A549 (cell line): ENCODE results near the gene TRAPPC1. TPM values are rescaled to one million over a fixed set of nuclear protein-coding genes. Genes with fewer than 3 reads are reported as not detected.
A peak's percentile ranks its signal among the peaks of the same experiment; 100 is the strongest.

Experiments
- ATAC-seq, 2 experiments: fragments of 200-7000 bp in 1 of 2; fragments of >200 bp in 1 of 2; cut with Nextera tagmentation in 1 of 2; cut with Tn5 transposase in 1 of 2; 3 replicates each; pipeline versions ENCODE4 v1.8.0 to v1.9.1; 2018 to 2020; ENCODE audit warnings: mild to moderate bottlenecking in 1 of 2, moderate library complexity in 1 of 2
- CTCF ChIA-PET: fragments of 300-600 bp; sonication (Branson Sonifier 250); formaldehyde crosslinking; extraction: SDS; loops from one replicate; lab custom pipeline; 2021; ENCODE audit warnings: antibody characterized with exemption, inconsistent platforms; lab: Yijun Ruan, JAX
- POLR2A ChIA-PET: fragments of 350-600 bp; formaldehyde crosslinking; extraction: SDS; loops from one replicate; lab custom pipeline; 2021; ENCODE audit warnings: antibody characterized with exemption, inconsistent platforms; lab: Yijun Ruan, JAX
- DNase-seq, 2 experiments: peaks; one replicate each; pipeline versions ENCODE4 v3.0.0 to v3.0.0-alpha.2; 2011 to 2016; ENCODE audit warnings: low read depth in 1 of 2, low spot score in 1 of 2
- FAIRE-seq: peaks from 2 replicates; lab custom pipeline; 2011; peaks lifted over from hg19 to GRCh38; lab: Jason Lieb, UNC
- H3K27ac ChIP-seq, 2 experiments: fragments of >200 bp; sonication (Bioruptor Twin); formaldehyde crosslinking; 3 replicates each; pipeline ENCODE4 v1.5.1; 2016 to 2017
- H3K4me1 ChIP-seq: fragments of >200 bp; sonication (Bioruptor Twin); formaldehyde crosslinking; 3 replicates; pipeline ENCODE4 v1.6.1; 2016
- H3K4me2 ChIP-seq: fragments of >200 bp; sonication (Bioruptor Twin); formaldehyde crosslinking; 3 replicates; pipeline ENCODE4 v1.6.1; 2016
- H3K4me3 ChIP-seq: fragments of >200 bp; sonication (Bioruptor Twin); formaldehyde crosslinking; 3 replicates; pipeline ENCODE4 v1.5.1; 2016
- H3K9me3 ChIP-seq: fragments of >200 bp; sonication (Bioruptor Twin); formaldehyde crosslinking; 3 replicates; pipeline ENCODE4 v1.6.1; 2016
- CBX8 ChIP-seq: fragments of 200-600 bp; sonication (generic); IDR thresholded peaks from 2 replicates; pipeline ENCODE4 v1.6.1; 2016
- CHD4 ChIP-seq: fragments of 200-600 bp; sonication (generic); IDR thresholded peaks from 2 replicates; pipeline ENCODE4 v1.6.1; 2016; ENCODE audit warnings: antibody characterized with exemption, mild to moderate bottlenecking, borderline replicate concordance
- EHF ChIP-seq: fragments of 250-450 bp; sonication (Bioruptor Pico); IDR thresholded peaks from 2 replicates; pipeline ENCODE4 v1.5.0; 2020; ENCODE audit warnings: mild to moderate bottlenecking
- EHMT2 ChIP-seq: fragments of 200-600 bp; sonication (generic); IDR thresholded peaks from 2 replicates; pipeline ENCODE4 v1.6.1; 2016; ENCODE audit warnings: antibody characterized with exemption, low read depth, mild to moderate bottlenecking, moderate library complexity
- EP300 ChIP-seq, 2 experiments: fragments of >200 bp; sonication (Bioruptor Twin); formaldehyde crosslinking; IDR thresholded peaks; 2 replicates in 1 of 2; 3 replicates in 1 of 2; pipeline ENCODE4 v1.6.1; 2016 to 2017
- FOSB ChIP-seq: fragments of 250-450 bp; sonication (Bioruptor Pico); IDR thresholded peaks from 2 replicates; pipeline ENCODE4 v1.5.0; 2020; ENCODE audit warnings: mild to moderate bottlenecking, moderate library complexity
- FOXS1 ChIP-seq: fragments of 250-450 bp; sonication (Bioruptor Pico); IDR thresholded peaks from 2 replicates; pipeline ENCODE4 v1.5.0; 2020; ENCODE audit warnings: mild to moderate bottlenecking, moderate library complexity
- HEYL ChIP-seq: fragments of 250-450 bp; sonication (Bioruptor Pico); IDR thresholded peaks from 2 replicates; pipeline ENCODE4 v1.8.0; 2021; ENCODE audit warnings: mild to moderate bottlenecking, moderate library complexity
- HOXA7 ChIP-seq: fragments of 250-450 bp; sonication (Bioruptor Pico); IDR thresholded peaks from 2 replicates; pipeline ENCODE4 v1.5.0; 2020; ENCODE audit warnings: mild to moderate bottlenecking, moderate library complexity
- JUN ChIP-seq, 2 experiments: fragments of >200 bp; sonication (Bioruptor Twin); formaldehyde crosslinking; IDR thresholded peaks; 2 replicates in 1 of 2; 3 replicates in 1 of 2; pipeline ENCODE4 v1.6.1; 2016 to 2017
- KDM1A ChIP-seq: fragments of 200-600 bp; sonication (generic); IDR thresholded peaks from 2 replicates; pipeline ENCODE4 v1.6.1; 2016; ENCODE audit warnings: low read depth, mild to moderate bottlenecking
- KDM5A ChIP-seq: fragments of 200-600 bp; sonication (generic); IDR thresholded peaks from 2 replicates; pipeline ENCODE4 v1.6.1; 2016; ENCODE audit warnings: antibody characterized with exemption, mild to moderate bottlenecking
- MAFK ChIP-seq: fragments of 450-650 bp; IDR thresholded peaks from 2 replicates; pipeline ENCODE4 v1.6.1; 2014; ENCODE audit not compliant: partially characterized antibody
- MAZ ChIP-seq: fragments of 150-350 bp; IDR thresholded peaks from 2 replicates; pipeline ENCODE4 v1.6.1; 2014; ENCODE audit warnings: antibody characterized with exemption, low read depth, low read length, borderline replicate concordance
- NFE2L2 ChIP-seq: fragments of 150-350 bp; conservative IDR thresholded peaks from 2 replicates; pipeline ENCODE4 v1.6.1; 2014; ENCODE audit warnings: low read length
- NPAS2 ChIP-seq: fragments of 250-450 bp; sonication (Bioruptor Pico); IDR thresholded peaks from 2 replicates; pipeline ENCODE4 v1.8.0; 2022; ENCODE audit warnings: mild to moderate bottlenecking, moderate library complexity, borderline replicate concordance
- RAD21 ChIP-seq, 2 experiments: fragments of >200 bp in 1 of 2; sonication (Bioruptor Twin) in 1 of 2; formaldehyde crosslinking in 1 of 2; IDR thresholded peaks in 1 of 2; conservative IDR thresholded peaks in 1 of 2; 2 replicates in 1 of 2; 3 replicates in 1 of 2; pipeline ENCODE4 v1.6.1; 2012 to 2018; ENCODE audit warnings: inconsistent platforms in 1 of 2
- RFX5 ChIP-seq: fragments of 450-650 bp; IDR thresholded peaks from 2 replicates; pipeline ENCODE4 v1.7.1; 2014; ENCODE audit warnings: antibody characterized with exemption, mild to moderate bottlenecking, moderate library complexity
- RNF2 ChIP-seq: fragments of 200-600 bp; sonication (generic); IDR thresholded peaks from 2 replicates; pipeline ENCODE4 v1.6.1; 2016; ENCODE audit warnings: low read depth, mild to moderate bottlenecking, antibody characterized with exemption, moderate library complexity, borderline replicate concordance
- SREBF2 ChIP-seq: fragments of 450-650 bp; IDR thresholded peaks from 2 replicates; pipeline ENCODE4 v1.6.1; 2014; ENCODE audit warnings: mild to moderate bottlenecking, moderate library complexity
- TP53 ChIP-seq: fragments of 250-450 bp; sonication (Bioruptor Pico); IDR thresholded peaks from 2 replicates; pipeline ENCODE4 v1.5.0; 2021; ENCODE audit warnings: mild to moderate bottlenecking, moderate library complexity
- ZFP36 ChIP-seq: fragments of 450-650 bp; IDR thresholded peaks from 2 replicates; pipeline ENCODE4 v1.6.1; 2014; ENCODE audit warnings: borderline replicate concordance; ENCODE audit not compliant: partially characterized antibody
- ZNF302 ChIP-seq: fragments of 250-450 bp; sonication (Bioruptor Pico); IDR thresholded peaks from 2 replicates; pipeline ENCODE4 v1.9.0; 2021; ENCODE audit warnings: inconsistent platforms, mild to moderate bottlenecking, moderate library complexity
- ZSCAN20 ChIP-seq: fragments of 250-450 bp; sonication (Bioruptor Pico); IDR thresholded peaks from 2 replicates; pipeline ENCODE4 v1.8.0; 2022; ENCODE audit warnings: mild to moderate bottlenecking, moderate library complexity
- WGBS: methylation state at CpG from one replicate; pipeline ENCODE4 v1.1.6; 2017; ENCODE audit errors: missing lambda C conversion rate; 5-methylcytosine and 5-hydroxymethylcytosine counted together
- polyA plus RNA-seq, 4 experiments: library from polyadenylated mRNA; depleted of rRNA in 3 of 4; stranded (reverse); fragments of >200 nt; fragmentation: RNase III in 1 of 4; extraction: RNeasy Plus Mini Kit Qiagen cat#74134 plus additional on column Dnase treatment in 1 of 4; gene quantifications; 2 replicates in 3 of 4; 3 replicates in 1 of 4; pipeline ENCODE4 v1.2.3, GENCODE V29; 2011 to 2017
- TF ChIP-seq, protein P1 (sequence below): fragments of >200 bp; sonication (Bioruptor Twin); formaldehyde crosslinking; IDR thresholded peaks from 3 replicates; pipeline ENCODE4 v1.6.1; 2016

TRAPPC1 gene
- polyA plus RNA-seq, 2 of the 4 experiments (the other 2 are of a cell fraction) = 200 to 328 TPM

DNA sequence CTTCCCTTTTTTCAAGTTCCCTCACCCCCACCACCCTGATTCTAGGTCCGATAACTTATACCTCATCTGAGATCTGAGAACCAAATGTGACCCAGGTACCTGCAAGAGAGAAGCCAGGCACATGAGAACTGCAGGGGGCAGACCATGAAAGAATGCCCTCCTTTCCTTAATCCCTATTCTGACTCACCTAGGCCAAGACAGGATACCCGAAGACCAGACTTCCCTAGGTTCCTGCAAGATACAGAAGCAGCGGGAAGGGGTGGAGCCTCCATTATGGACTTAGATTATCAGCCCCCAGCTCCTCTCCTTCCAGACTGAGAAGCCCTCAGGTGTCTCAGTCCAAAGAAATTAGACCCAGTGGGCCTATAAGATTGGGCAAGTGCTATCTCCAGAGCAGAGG is 4.2 kb downstream of the TRAPPC1 start:
- Histone ChIP-seq H3K27ac (no peak overlapping the region), H3K9me3 (no peaks in the 10 kb centered on the region), H3K4me2 (no peak overlapping the region), H3K4me1 (peaks cover 7% of the 10 kb centered on the region), H3K4me3 (no peak overlapping the region)
- no peak for FAIRE-seq
- no peak for ATAC-seq
- ChIA-PET POLR2A (no interaction called here), CTCF (interaction anchor here (0.8 to 9.0 kb wide), 7 partner anchors 11 to 191 kb away, joined by 3 to 108 read pairs (median 5); partner anchors contain the start of genes ALOXE3 and RNF227)
- 78% methylated on average over 3 of the region's 3 CpGs for whole genome bisulfite sequencing
- TF ChIP-seq RAD21 (conservative IDR thresholded peaks at IDR 0.05 in 1 of 2, IDR thresholded peaks at IDR 0.05 in 1 of 2) = no peak
- no peak for TF ChIP-seq EP300 (IDR thresholded peaks at IDR 0.05)
- no peak for TF ChIP-seq CHD4
- TF ChIP-seq FOXS1 = no peak
- TF ChIP-seq TP53 (CRISPR knock-in tag) = no peak
- TF ChIP-seq RNF2 = no peak
- no peak for TF ChIP-seq RFX5
- no peak for TF ChIP-seq ZNF302 (CRISPR knock-in tag)
- no peak for TF ChIP-seq NFE2L2
- no peak for TF ChIP-seq ZSCAN20
- no peak for TF ChIP-seq CBX8
- no peak for TF ChIP-seq EHF (CRISPR knock-in tag)
- TF ChIP-seq, protein P1, sequence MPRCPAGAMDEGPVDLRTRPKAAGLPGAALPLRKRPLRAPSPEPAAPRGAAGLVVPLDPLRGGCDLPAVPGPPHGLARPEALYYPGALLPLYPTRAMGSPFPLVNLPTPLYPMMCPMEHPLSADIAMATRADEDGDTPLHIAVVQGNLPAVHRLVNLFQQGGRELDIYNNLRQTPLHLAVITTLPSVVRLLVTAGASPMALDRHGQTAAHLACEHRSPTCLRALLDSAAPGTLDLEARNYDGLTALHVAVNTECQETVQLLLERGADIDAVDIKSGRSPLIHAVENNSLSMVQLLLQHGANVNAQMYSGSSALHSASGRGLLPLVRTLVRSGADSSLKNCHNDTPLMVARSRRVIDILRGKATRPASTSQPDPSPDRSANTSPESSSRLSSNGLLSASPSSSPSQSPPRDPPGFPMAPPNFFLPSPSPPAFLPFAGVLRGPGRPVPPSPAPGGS = no peak
- no peak for DNase-seq

DNA sequence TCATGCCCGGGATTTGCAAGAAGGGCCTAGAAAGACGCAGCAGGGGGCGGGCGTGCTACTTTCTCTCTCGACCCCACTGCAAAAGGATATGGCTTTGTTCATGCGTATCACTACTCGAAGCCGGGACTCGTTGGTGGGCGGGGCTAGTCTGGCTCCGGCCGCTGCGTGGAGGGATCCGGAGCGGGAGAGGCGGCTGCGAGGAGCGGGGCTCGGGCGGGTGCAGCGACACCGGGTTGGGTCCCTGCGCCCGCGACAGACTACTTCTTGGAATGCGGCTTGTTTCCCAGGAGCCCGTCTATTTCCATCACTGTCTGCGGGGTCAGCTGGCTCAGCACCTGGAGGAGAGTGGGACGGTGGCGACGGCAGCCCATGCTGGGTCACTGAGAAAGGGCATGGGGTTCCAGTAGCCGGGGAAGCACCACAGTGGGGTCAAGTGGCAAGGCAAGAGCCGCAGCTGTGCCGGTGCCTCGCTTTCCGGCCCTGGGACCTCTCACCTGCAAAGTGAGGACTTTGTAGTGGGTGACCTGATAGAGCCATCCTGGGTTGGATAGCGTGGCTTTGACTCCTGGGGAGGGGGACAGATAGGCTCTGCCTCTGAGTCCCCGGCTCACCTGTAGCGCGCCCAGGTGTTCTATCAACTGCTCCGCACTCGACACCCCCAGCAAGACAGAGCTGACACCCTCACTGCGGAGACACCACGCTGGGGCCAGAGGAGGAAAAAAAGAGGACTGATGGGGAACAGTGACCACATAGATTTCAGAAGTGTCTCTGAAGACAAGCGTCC is 8.7 kb downstream of the TRAPPC1 start:
- ATAC-seq (peak in 1 of 2 experiments; percentile 25; a peak in 2 of 6 replicates), FAIRE-seq (no peak), DNase-seq (peak in 1 of 2 experiments; percentile 31)
- CTCF ChIA-PET = interaction anchor here (0.5 to 14.7 kb wide), 3 partner anchors 10 to 72 kb away, joined by 3 to 372 read pairs (median 3); no protein-coding TSS in a partner anchor
- 84% methylated on average over 45 of the region's 45 CpGs for WGBS
- Histone ChIP-seq H3K4me3 (no peak overlapping the region), H3K4me2 (peak overlapping the region; percentile 21; the same call in 1 of the 3 replicates), H3K27ac (no peak overlapping the region), H3K4me1 (no peaks in the 10 kb centered on the region), H3K9me3 (no peaks in the 10 kb centered on the region)
- TF ChIP-seq ZFP36 (no peak), MAZ (no peak), ZNF302 (CRISPR knock-in tag) (no peak), EP300 (IDR thresholded peaks at IDR 0.05) (no peak), MAFK (no peak), HEYL (CRISPR knock-in tag) (no peak), EHMT2 (no peak), JUN (IDR thresholded peaks at IDR 0.05) (no peak), TP53 (CRISPR knock-in tag) (no peak), KDM1A (no peak), NPAS2 (CRISPR knock-in tag) (no peak), KDM5A (no peak), FOSB (CRISPR knock-in tag) (no peak), HOXA7 (no peak), SREBF2 (no peak)
- TF ChIP-seq, protein P1 = no peak
- POLR2A ChIA-PET = interaction anchor here (1.0 to 2.2 kb wide), 2 partner anchors 9 to 66 kb away, joined by 3 to 8 read pairs; partner anchors contain the start of genes CNTROB, NAA38 and TRAPPC1
